Measurements from ENCODE around the gene MCM6.
"Not testable (repeated sequence)": the region's sequence is repeated elsewhere in the genome, so short reads cannot be mapped to it uniquely, and the experiment has no call there.

The MCM6 gene

DNA sequence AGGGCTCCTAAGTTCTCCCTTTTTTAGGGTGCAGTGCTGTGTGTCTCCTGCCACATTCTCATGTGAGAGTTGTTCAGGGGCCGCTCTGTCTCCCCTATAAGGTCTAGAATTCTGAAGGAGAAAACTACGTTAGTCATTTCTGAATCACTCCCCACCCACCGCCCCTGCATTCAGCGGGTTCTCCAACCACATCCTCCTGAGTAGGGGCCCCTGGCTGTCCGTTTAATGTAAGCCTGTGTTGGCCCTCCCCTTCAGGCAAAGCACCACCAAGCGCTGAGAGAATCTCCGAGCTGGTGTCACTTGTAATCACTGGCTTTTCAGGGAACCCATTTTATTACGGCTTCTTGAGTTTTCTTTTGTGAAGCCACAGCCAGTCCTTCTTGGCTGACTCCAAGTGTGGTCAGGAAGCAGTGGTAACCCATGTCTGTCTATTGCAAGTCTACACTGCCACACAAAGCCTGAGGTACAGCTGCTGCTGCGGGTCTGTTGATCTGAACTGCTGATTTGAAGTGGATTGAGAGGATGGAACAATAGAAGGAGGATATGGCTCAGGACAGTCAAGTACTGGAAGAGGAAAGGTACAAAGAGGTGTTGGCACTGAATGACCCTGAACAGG, 56.1 kb downstream of the MCM6 start:
- DNase-seq (ENCODE audit: low read depth): no peak

DNA sequence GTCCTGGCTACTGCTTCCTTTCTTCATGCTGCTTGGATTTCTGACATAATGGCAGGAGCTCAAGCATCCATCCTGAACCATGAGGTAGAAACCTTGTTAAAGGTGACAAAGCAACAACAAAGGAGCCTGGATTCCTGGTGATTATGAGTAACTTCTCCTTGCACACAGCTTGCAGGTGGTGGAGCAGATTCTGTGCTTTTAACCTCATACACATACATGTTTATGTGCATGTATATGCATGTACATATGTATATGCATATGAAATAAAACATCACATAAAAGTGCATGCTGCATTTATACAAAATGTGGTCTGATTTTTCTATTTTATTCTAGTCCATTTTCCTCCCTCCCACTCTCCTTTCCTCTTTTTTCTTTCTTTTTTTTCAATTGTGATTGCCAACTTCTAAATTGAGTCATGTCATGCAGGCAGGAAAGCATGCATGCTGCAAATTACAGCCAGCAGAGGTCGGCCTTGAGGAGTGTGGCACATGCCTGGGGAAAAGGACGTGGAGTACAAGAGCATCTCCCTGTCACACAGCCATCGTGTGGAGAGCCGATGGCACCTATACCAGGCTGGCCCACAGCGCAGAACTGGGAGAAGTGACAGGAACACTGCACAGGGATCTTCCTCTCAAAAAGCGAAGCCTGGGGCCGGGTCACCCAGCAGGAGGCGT, 57.2 kb downstream of the MCM6 start:
- no peak for DNase-seq (ENCODE audit: low read depth)

DNA sequence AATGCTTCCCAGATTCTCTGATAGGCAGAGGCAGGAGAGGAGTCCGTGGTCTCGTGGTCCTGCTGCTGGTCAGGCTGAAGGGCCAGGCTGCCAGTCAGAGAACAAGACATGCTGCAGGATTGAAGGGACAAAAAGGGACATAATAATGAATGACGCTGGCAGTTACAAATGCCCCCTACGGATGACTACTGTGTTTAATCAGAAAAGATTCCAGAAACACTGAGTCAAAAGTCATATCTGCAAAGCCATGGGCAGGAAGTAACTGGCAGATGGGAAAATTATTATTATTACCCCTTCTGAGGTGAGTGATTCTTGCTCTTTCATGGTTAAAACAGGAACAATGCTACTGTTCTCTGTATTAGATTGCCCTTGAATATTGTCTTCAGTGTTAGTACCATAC, 58.3 kb downstream of the MCM6 start:
- no peak for DNase-seq (ENCODE audit: low read depth)

DNA sequence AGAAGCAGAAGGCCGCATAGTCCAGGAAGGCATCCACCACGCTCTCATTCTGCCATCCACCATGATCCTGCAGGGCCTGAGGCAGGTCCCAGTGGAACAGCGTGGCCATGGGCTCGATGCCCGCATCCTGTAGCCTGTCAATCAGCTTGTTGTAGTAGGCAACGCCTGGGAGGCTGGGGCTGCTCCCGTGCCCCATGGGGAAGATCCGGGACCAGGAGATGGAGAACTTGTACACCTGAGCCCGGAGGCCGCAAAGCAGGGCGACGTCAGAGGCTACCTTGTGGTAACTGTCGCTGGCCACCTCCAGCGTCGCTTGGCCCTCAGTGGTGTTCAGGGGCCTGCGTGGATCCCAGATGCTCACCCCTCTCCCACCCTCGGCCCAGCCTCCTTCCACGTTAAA, 58.8 kb downstream of the MCM6 start:
- no peak for DNase-seq (ENCODE audit: low read depth)

DNA sequence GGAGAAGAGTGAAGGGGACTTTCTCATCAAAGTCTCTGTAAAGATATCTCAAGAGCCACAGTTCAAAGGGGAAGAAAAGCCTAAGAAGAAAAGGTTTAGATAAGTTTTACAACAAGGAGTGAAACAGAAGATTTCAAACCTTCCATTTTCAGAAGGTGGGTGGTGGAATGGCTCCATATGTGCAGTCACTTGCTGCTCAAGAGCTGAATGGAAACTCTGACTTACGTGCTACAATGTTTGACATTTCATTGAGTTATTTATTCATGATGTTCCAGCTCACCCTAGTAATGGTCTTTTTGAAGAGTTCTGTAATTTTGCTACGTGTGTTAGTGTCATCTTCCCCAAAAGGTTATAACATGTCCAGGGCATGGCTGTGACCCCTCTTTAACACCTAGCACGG, 61.0 kb downstream of the MCM6 start:
- no peak for DNase-seq (ENCODE audit: low read depth)

DNA sequence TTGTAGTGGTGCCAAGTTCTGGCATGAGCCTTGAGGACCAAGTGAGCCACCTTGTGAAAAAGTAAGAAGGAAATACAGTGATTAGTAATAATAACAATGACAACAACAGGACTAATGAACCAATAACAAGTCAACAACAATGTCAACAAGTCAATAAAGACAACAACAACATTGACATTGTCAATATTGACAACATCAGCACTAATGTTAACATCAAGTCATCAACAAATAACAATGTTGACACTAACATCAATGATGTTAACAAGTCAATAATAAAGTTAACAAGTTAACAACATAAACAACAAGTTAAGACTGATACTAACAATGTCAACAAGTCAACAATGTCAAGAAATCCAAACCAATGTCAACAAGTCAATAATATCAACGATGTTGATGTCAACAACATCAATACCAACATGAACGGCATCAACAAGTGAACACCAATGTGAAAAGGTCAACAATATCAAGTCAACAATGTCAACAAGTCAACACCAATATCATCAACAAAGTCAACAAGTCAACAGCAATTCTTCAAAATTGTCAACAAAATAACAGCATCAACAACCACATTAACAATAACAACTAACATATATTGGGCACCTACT, 63.2 kb downstream of the MCM6 start:
- DNase-seq (ENCODE audit: low read depth): no peak

DNA sequence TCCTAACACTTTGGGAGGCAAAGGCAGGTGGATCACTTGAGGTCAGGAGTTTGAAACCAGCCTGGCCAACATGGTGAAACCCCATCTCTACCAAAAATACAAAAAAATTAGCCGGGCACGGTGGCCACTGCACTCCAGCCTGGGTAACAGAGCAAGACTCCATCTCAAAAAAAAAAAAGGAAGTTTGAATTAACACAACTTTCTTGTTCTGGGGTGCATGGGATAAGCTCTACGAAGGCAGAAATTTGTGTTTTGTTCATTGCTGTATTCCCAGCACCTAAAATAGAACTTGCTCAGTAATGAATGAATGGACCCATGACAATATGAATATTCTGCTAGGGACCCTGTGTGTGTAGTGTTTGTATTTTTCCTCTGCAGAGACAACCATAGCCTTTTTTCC, 68.4 kb downstream of the MCM6 start:
- DNase-seq (ENCODE audit: low read depth): not testable (repeated sequence)

DNA sequence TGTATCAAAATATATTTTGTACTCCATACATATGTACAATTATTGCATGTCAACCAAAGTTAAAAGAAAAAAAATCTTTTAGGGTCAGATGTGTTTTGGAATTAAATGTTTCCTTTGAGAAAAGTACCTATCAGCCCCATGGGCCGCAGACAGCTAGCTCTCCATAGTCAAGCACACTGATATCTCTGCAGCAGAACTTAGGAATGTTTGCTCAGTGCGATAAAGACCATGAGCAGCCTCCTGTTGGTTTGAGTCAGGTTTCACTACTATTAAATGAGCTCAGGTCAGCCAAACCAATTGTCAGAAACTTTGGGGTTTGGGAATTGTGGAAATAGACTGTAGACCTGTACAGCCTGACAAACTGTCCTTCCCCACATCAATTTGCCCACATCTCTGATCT, 73.0 kb downstream of the MCM6 start:
- DNase-seq (ENCODE audit: low read depth): no peak

DNA sequence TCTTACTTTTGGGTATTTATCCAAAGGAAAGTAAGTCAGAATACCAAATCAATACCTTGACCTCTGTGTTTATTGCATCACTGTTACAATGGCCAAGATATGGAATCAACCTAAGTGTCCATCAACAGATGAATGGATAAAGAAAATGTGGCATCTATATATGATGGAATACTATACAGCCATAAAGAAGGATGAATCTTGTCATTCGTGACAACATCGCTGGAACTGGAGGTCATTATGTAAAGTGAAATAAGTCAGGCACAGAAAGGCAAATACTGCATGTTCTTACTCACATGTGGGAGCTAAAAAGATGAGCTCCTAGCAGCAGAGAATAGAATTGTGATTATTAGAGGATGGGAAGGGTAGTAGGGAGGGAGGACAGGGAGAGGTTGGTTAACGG, 73.9 kb downstream of the MCM6 start:
- DNase-seq (ENCODE audit: low read depth): no peak

DNA sequence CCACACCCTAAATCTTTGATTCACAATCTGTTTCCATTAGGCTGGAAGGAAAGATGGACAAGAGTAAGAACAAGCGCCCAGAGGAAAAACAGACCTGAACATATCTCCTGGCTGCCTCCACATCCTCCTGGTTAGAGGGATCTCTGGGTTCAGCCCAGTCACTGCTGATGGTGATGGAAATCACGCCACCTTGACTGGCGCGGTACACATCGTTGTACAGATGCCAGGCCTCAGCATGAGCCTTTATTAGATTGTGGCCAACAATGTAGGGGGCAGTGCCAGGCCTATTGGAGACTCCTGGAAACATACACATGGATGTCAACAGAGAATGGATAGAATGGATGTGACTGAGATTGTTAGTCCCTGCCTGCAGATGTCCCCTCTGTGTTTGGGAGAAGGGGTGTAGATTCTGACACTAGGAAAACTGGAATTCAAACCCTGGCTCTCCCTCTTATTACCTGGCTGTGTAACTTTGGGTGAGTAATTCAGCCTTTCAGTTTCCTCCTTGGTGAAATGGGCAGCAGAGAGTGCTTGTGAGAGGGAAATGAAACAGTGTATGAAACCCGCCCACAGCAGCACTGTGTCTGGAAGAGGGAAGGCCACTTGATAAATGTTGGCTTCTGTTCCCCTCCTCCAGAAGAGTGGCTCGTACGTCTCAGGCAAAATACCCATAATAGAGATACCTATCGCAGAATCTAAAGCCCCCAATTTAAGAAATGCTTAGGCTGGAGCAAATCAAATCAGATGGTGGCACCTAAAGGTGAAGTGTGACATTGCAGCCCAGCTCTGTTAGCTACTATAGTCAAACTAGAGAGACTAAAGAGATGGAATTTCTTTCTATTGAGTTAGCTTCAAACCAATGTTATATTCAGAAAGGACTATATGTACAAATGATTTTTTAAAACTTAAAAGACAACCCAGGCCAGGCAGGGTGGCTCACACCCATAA, 75.5 kb downstream of the MCM6 start:
- DNase-seq (ENCODE audit: low read depth): no peak

DNA sequence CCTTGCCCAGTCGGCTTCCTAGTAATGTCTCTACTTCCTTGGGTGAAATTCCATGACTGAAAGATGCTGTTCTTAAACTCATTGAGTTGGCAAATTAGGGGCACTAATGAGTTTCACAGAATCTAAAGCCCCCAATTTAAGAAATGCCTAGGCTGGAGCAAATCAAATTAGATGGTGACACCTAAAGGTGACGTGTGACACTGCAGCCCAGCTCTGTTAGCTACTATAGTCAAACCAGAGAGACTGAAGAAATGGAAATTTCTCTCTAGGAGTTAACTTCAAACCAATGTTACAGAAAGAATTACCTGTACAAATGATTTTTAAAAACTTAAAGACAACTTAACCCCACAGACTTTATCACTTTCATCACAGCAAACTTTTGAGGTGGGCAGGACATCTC, 76.5 kb downstream of the MCM6 start:
- DNase-seq (ENCODE audit: low read depth): no peak

DNA sequence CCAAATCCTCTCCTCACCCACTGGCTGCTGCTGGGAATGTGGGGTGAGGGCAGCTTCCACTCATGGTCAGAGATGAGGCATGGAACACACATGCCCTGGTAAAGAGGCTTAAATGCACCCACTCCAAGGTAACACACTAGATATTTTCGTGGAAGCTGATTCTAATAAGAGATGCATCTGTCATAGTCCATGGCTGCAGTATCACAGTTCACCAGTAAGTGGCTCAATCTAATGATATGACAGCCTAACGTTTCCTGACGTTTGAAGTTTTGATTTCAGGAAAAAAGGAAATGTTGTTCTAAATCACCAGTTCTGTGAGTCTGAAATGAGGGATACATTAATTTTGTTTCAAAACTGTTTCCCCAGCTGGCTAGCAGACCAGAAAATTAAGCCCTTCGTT, 77.5 kb downstream of the MCM6 start:
- DNase-seq (ENCODE audit: low read depth): no peak

DNA sequence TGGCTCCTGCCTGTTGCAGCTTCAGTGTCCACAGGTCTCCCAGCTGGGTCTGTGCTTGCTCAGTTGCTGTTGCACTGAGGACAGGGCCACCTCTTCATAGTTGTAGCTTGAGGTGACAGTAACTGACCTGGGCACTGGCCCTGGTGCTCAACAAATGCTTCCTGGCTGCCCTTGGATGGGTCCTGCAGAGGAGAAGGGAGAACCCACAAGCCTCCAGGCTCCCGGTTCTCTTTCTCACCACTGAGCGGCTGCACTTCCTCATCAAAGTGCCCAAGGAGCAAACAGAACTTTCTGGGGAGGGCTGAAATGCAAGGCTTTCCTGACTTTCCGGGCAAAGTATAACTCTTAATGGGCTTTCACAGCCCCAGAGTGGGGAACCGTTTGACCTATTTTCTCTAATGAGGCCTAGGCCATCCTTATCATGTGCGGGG, 78.0 kb downstream of the MCM6 start:
- no peak for DNase-seq (ENCODE audit: low read depth)

DNA sequence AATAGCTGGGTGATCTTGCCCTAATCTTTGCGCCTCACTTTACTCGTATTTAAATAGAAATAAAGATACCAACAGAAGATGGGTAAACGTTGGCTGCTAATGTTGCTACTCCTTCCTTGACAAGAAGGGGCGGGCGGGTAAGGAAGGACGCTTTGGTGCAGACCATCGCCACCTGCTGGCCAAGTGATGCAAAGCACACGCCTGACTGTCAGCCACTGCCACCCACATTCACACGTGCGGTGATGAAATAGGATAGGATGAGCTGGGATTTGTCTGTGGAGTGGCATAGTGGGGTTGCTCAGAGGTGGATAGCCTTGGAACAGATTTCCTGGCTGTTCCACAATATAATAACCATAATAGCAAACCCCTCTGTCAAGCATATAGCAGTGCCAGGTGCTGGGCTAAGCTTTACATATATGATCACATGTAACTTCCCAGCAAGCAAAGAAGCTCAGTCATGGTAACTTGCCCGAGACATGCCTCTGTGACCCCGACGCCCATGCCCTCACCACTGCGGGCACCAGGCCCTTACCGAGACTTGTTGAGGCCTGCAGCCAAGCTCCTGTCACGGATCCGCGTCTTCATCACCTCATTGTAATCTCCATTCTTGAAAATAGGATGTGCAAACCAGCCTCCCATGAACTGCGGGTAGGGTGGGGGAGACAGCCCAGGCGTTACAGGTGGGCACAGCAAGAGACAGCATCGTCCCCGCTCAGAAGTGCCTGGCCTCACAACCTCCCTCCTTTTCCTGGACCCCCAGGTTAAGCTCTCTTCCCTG, 78.6 kb downstream of the MCM6 start:
- peak; percentile 36 for DNase-seq (ENCODE audit: low read depth)

DNA sequence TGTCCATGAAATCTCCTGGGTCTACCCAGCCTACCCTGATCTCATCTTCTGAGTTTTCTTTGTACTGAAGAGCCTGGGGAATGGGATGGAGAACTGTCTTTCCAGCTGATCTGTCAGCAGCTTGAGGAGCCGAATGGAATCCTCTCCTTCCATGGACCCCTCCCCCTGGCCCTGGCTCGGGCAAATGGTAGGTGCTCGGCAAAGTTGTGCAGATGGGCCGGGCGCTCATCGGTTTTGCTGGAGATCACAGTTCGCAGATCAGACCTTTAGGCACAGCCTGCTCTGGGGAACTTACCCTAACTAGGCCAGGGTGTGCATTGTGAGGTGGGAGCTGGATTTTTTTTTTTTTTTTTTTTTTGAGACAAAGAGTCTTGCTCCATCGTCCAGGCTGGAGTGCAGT, 79.6 kb downstream of the MCM6 start:
- DNase-seq (ENCODE audit: low read depth): no peak

DNA sequence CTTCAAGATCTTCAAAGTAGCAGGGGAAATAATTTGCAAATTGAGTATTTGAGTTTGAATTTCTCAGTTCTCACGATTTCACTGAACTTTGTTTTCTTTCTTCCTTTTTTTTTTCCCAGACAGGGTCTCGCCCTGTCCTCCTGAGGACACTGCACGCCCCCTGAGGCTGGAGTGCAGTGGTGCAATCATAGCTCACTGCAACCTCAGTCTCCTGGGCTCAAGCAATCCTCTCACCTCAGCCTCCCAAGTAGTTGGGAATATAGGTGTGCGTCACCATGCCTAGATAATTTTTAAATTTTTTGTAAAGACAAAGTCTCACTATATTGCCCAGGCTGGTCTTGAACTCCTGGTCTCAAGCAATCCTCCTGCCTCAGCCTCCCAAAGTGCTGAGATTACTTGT, 80.6 kb downstream of the MCM6 start:
- DNase-seq (ENCODE audit: low read depth): not testable (repeated sequence)

DNA sequence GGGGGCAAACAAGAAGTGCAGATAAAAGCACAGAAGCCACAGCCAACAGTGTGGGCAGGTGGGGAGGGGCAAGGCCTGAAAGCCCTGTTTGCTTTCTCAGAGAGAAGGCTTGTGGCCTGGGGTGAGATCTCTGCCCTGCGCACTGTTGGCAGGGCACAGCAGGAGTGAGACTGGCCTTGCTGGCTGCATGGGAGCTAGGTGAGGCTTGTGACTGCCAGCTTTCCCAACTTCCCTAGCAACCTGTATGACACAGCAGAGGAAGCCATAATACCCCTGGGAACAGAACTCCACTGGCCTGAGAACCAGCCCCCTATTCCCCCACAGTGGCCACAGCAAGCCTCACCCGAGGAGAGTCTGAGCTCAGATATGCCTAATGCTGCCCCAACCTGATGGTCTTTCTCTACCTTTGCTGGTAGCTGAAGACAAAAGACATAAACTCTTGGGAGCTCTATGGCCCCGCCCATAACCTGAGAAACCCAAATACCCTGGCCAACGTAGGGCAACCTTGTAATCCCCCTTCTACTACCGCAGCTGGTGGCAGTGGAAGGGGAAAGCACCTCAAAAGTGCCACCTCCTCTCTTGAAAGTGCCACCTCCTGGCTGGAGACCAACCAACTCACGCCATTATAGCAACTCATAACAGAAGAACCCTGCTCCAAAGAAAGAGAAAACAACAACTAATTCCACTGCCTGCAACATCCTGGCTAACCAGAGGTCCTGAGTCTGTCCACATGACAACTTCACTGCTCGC, 83.7 kb downstream of the MCM6 start:
- DNase-seq (ENCODE audit: low read depth): no peak

DNA sequence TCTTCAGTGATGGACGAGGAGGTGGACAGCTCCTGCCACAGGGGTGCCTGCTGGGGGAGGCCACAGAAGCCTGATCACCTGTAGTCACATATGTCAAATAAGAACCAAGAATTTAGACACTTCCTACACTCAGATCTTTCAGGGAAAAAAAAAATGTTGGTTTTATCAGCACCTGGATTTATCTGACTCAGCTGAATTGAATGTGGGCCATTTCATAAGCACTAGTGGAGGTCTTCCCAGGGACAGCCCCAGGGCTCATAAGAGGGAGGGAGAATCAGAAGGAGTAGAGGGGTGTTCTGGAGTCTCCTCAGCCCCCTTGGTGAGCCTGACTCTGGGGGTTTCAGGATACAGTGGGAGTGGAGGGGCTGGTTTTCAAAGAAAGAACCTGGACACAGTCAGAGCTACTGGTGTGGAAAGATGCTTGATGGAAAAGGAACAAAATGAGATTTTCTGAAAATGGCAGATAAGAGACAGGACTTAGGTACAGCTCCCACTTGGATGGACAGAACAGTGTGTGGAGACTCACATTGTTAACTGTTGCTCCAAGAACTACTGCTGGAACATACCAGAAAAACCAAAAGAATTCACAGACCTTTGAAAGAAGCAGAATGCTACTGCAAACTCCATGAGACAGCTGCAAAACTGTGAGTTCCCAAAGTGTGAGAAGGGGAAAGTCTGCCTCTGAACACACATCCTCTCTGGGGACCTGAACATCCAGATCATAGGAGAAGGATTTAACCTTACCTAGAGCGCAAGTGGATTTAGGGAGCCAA, 84.6 kb downstream of the MCM6 start:
- DNase-seq (ENCODE audit: low read depth): no peak

DNA sequence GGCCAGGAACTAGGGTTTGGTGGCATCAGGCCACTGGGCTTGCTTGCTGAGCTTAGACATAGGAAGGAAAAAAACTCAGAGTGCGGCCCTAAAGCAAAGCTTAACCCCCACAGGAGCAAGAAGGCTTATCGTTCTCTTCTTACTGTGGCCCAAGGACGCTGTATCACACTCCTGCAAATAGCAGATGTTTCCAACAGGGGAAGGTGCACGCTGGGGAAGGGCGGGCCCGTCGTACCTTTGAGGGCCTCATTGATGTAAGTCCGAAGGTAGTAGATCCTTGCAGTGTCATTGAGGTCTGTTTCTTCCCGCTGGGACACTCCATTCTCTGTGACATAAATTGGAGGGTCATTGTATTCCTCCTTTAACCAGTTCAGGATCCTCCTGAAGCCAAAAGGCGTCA, 85.8 kb downstream of the MCM6 start:
- DNase-seq (ENCODE audit: low read depth): no peak

Measured in T-helper 22 cell (primary cell).